ENCODE measurements around the gene CD96. TPM values are rescaled to one million over a fixed set of nuclear protein-coding genes. Genes with fewer than 3 reads are reported as not detected.

The CD96 gene
- total RNA-seq, 1 donor from 2014 or later = not detected

DNA sequence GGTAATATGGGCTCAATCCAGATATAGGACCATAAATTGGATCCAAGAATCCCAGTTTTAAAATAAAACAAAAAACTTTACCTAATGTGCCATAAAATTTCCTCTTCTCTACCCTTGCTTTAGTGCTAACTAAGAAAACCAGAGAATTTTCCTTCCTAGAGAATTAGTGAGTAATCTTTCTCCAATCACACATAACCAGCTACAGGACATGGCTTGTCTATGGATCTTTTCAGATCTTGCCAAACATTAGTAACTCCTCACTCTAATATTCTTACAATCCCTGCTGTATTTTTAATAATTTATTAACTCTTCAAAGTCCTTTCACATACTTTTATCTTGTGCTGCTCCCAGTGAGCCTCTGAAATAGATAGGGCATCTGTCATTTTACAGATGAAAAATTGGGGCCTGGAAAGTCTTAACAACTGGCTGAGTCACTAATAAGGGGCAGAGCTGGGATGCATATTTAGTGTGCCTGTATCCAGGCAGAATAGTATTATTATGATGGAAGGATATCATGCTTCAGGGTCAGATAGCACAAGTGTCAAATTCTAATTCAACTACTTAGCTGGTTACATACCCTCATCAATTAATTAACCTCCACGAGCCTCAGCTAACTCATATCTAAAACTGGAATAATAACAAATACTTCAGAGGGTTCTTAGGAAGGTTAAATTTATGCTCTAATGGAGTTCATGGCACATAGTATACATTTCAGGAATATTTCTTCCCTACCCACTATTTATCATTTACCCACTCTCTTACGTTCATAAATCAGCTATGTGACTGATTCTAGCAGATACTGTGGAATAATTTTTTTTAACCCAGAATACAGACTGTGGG is 47.5 kb downstream of the CD96 start:
- TF ChIP-seq, protein P1, sequence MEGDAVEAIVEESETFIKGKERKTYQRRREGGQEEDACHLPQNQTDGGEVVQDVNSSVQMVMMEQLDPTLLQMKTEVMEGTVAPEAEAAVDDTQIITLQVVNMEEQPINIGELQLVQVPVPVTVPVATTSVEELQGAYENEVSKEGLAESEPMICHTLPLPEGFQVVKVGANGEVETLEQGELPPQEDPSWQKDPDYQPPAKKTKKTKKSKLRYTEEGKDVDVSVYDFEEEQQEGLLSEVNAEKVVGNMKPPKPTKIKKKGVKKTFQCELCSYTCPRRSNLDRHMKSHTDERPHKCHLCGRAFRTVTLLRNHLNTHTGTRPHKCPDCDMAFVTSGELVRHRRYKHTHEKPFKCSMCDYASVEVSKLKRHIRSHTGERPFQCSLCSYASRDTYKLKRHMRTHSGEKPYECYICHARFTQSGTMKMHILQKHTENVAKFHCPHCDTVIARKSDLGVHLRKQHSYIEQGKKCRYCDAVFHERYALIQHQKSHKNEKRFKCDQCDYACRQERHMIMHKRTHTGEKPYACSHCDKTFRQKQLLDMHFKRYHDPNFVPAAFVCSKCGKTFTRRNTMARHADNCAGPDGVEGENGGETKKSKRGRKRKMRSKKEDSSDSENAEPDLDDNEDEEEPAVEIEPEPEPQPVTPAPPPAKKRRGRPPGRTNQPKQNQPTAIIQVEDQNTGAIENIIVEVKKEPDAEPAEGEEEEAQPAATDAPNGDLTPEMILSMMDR (conservative IDR thresholded peaks at IDR 0.05) = no peak
- DNase-seq (ENCODE audit: extremely low spot score, unreplicated experiment) = no peak
- Mint-ChIP-seq H3K4me1 (ENCODE audit: unreplicated experiment) (no peaks in the 10 kb centered on the region), H3K27ac (peak overlapping the region; percentile 96), H3K9me3 (peaks cover 13% of the 10 kb centered on the region), H3K27me3 (no peaks in the 10 kb centered on the region), H3K36me3 (no peaks in the 10 kb centered on the region), H3K4me3 (no peak overlapping the region)

- H3K36me3 Mint-ChIP-seq = no peaks in the 10 kb centered on the region
- peaks cover 13% of the 10 kb centered on the region for H3K9me3 Mint-ChIP-seq
- H3K27me3 Mint-ChIP-seq = no peaks in the 10 kb centered on the region
- H3K4me3 Mint-ChIP-seq = no peak overlapping the region
- TF ChIP-seq, protein P1 (conservative IDR thresholded peaks at IDR 0.05) = no peak
- H3K27ac Mint-ChIP-seq = peak overlapping the region; percentile 96
- DNase-seq (ENCODE audit: extremely low spot score, unreplicated experiment) = no peak
- H3K4me1 Mint-ChIP-seq (ENCODE audit: unreplicated experiment) = no peaks in the 10 kb centered on the region
Observed at GRCh38 chr3:111590143-111590491, 48.1 kb downstream of the CD96 start.

GRCh38 chr3:111591555-111591954 is 49.6 kb downstream of the CD96 start:
- no peak overlapping the region for H3K27ac Mint-ChIP-seq
- no peaks in the 10 kb centered on the region for H3K4me1 Mint-ChIP-seq (ENCODE audit: unreplicated experiment)
- TF ChIP-seq, protein P1 (conservative IDR thresholded peaks at IDR 0.05) = no peak
- peaks cover 9% of the 10 kb centered on the region for H3K9me3 Mint-ChIP-seq
- no peaks in the 10 kb centered on the region for H3K36me3 Mint-ChIP-seq
- H3K4me3 Mint-ChIP-seq = no peak overlapping the region
- DNase-seq (ENCODE audit: extremely low spot score, unreplicated experiment) = no peak
- no peaks in the 10 kb centered on the region for H3K27me3 Mint-ChIP-seq

DNA sequence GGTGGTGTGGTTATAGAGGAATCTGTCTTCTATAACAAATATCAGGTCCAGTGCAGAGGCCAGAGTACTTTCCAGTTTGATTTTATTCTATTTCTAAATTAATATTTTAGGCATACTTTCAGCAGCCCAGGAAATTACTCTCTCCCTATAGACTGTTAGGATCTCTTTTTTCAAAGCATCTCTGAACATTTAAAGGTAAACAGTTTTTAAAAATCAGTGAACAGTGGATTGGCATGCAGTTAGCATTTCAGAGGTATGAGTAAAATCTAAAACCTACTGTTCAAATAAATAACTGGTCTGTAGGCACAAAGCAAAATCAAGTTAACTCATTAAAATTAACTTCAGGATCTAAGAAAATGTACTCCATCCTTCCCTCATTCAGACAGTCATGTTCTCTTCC is 50.1 kb downstream of the CD96 start:
- TF ChIP-seq, protein P1 (conservative IDR thresholded peaks at IDR 0.05) = no peak
- Mint-ChIP-seq H3K4me1 (ENCODE audit: unreplicated experiment) (no peaks in the 10 kb centered on the region), H3K27me3 (no peaks in the 10 kb centered on the region)

DNA sequence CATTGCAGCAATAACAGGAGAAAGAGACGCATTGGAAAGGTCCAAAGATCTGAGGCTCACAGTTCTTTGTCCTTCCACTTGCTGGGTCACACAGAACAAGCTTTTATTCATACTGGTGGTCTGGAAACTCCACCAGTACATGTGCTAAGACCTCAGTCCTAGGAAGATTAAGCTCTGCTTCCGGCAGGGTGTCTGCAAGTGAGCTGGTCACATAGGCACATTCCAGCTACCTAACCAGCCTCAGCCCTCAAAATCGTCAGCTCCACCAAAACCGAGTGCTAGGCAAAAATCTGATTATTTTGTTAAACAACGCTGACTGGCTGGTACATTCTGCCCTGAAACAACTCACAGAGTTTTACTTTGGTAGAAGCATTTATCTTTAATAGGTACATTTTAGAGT is 50.9 kb downstream of the CD96 start:
- Mint-ChIP-seq H3K27me3 (no peaks in the 10 kb centered on the region), H3K36me3 (no peaks in the 10 kb centered on the region), H3K27ac (no peak overlapping the region), H3K4me3 (no peak overlapping the region), H3K4me1 (ENCODE audit: unreplicated experiment) (no peaks in the 10 kb centered on the region), H3K9me3 (peaks cover 5% of the 10 kb centered on the region)
- DNase-seq (ENCODE audit: extremely low spot score, unreplicated experiment) = no peak
- TF ChIP-seq, protein P1 (conservative IDR thresholded peaks at IDR 0.05) = no peak

More for the DNA sequence above, 50.1 kb downstream of the CD96 start:
- H3K9me3 Mint-ChIP-seq = peaks cover 5% of the 10 kb centered on the region
- H3K27ac Mint-ChIP-seq = peak overlapping the region; percentile 27
- DNase-seq (ENCODE audit: extremely low spot score, unreplicated experiment) = no peak
- H3K36me3 Mint-ChIP-seq = no peaks in the 10 kb centered on the region
- H3K4me3 Mint-ChIP-seq = peak overlapping the region; percentile 11
